HEK293T (cell line): ENCODE data around the gene GPRC5C.

Experiments
- BHLHE40 ChIP-seq: fragments of 450-650 bp; IDR thresholded peaks from 2 replicates; pipeline ENCODE4 v1.6.1; 2016; ENCODE audit warnings: mild to moderate bottlenecking, moderate library complexity, borderline replicate concordance
- ELF4 ChIP-seq: fragments of 450-650 bp; IDR thresholded peaks from 2 replicates; pipeline ENCODE4 v1.6.1; 2017; ENCODE audit warnings: antibody characterized with exemption
- FOXK2 ChIP-seq: fragments of 450-650 bp; IDR thresholded peaks from 2 replicates; pipeline ENCODE4 v1.6.1; 2016; ENCODE audit warnings: mild to moderate bottlenecking
- FOXM1 ChIP-seq: fragments of 450-650 bp; IDR thresholded peaks from 2 replicates; pipeline ENCODE4 v1.6.1; 2017; ENCODE audit warnings: mild to moderate bottlenecking, borderline replicate concordance
- HDGF ChIP-seq: fragments of 450-650 bp; IDR thresholded peaks from 2 replicates; pipeline ENCODE4 v1.6.1; 2017; ENCODE audit warnings: antibody characterized with exemption, borderline replicate concordance
- L3MBTL2 ChIP-seq: fragments of 450-650 bp; conservative IDR thresholded peaks from 2 replicates; pipeline ENCODE4 v1.6.1; 2016; ENCODE audit warnings: mild to moderate bottlenecking
- NFRKB ChIP-seq: fragments of 450-650 bp; IDR thresholded peaks from 2 replicates; pipeline ENCODE4 v1.6.1; 2016; ENCODE audit warnings: mild to moderate bottlenecking, moderate library complexity
- PKNOX1 ChIP-seq: fragments of 450-650 bp; IDR thresholded peaks from 2 replicates; pipeline ENCODE4 v1.6.1; 2016
- SP1 ChIP-seq: fragments of 450-650 bp; IDR thresholded peaks from 2 replicates; pipeline ENCODE4 v1.6.1; 2017
- SUZ12 ChIP-seq: fragments of 450-650 bp; IDR thresholded peaks from 2 replicates; pipeline ENCODE4 v1.6.1; 2016; ENCODE audit warnings: mild to moderate bottlenecking
- TARDBP ChIP-seq: fragments of 450-650 bp; IDR thresholded peaks from 2 replicates; pipeline ENCODE4 v1.6.1; 2016
- ZNF384 ChIP-seq: fragments of 450-650 bp; IDR thresholded peaks from 2 replicates; pipeline ENCODE4 v1.6.1; 2016

DNA sequence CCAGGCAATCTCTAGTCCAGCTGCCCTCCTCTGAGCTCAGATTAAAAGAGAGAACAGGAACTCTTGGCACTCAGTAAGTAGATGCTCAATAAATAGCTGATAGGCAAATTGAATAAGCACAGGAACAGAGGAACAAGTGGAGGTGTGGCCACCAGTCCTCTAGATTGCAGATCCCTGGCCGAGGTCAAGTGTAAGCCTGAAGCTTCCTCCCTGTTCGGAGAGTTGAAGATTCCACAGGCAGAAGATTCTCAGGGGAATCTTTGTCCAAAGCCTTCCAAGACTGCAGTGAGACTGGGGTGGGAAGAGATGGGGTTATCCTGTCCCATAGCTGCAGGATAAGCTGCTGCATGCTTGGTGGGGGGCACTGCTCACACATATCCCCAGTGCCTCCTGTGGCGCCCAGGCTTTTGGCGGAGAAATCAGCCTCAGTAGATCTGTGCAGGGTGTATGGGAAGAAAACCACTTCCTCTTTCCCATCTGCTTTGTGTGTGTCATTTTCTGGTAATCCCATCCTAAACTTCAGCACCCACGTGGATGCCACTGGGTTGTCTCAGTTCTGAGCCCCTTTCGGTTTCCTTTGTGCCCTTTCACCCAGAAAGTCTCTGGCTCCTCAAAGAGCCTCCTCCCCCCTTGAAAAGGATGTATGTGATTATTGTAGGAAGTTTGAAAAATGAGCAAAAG, 46.7 kb downstream of the GPRC5C start:
- TF ChIP-seq ZNF384, result no peak
- no peak for TF ChIP-seq SP1
- no peak for TF ChIP-seq L3MBTL2
- TF ChIP-seq SUZ12, result no peak
- TF ChIP-seq FOXK2, result no peak
- no peak for TF ChIP-seq ELF4
- no peak for TF ChIP-seq HDGF
- no peak for TF ChIP-seq PKNOX1
- no peak for TF ChIP-seq TARDBP
- TF ChIP-seq NFRKB, result no peak
- no peak for TF ChIP-seq FOXM1
- TF ChIP-seq BHLHE40, result no peak
